HG03354 (cell line): ENCODE measurements around the gene DENND1B.

Experiments used
- ATAC-seq: cut with Tn5 transposase; IDR thresholded peaks from one replicate; pipeline ENCODE4 v1.9.1; 2021; ENCODE audit warnings: mild to moderate bottlenecking; ENCODE audit not compliant: unreplicated experiment, poor library complexity, severe bottlenecking

DENND1B gene

GRCh38 chr1:197775282-197776262 lies at the start of gene DENND1B:
Gene DENND1B, minus strand, starts transcription at chr1:197775480. Its CDS starts 325 bp downstream, at chr1:197775155.
- ATAC-seq = peak; percentile 73

GRCh38 chr1:197814306-197814705 lies 39.0 kb upstream of the DENND1B start:
- no peak for ATAC-seq

GRCh38 chr1:197813741-197814140 lies 38.5 kb upstream of the DENND1B start:
- ATAC-seq = no peak

GRCh38 chr1:197811769-197812168 lies 36.5 kb upstream of the DENND1B start:
- ATAC-seq = no peak

GRCh38 chr1:197810812-197811211 lies 35.5 kb upstream of the DENND1B start:
- ATAC-seq = no peak

- ATAC-seq = no peak
Observed at GRCh38 chr1:197808880-197809279, 33.6 kb upstream of the DENND1B start.

GRCh38 chr1:197807739-197808453 lies 32.6 kb upstream of the DENND1B start:
- ATAC-seq = no peak

GRCh38 chr1:197807216-197807615 lies 31.9 kb upstream of the DENND1B start:
- no peak for ATAC-seq

- ATAC-seq = no peak
Observed at GRCh38 chr1:197806718-197807117, 31.4 kb upstream of the DENND1B start.

GRCh38 chr1:197801684-197802083 lies 26.4 kb upstream of the DENND1B start:
- ATAC-seq = no peak

- ATAC-seq = no peak
Observed at GRCh38 chr1:197801111-197801482, 25.8 kb upstream of the DENND1B start.

- no peak for ATAC-seq
Observed at GRCh38 chr1:197800379-197801110, 25.3 kb upstream of the DENND1B start.

- no peak for ATAC-seq
Observed at GRCh38 chr1:197799271-197799670, 24.0 kb upstream of the DENND1B start.

- no peak for ATAC-seq
Observed at GRCh38 chr1:197798492-197798891, 23.2 kb upstream of the DENND1B start.

- ATAC-seq = no peak
Observed at GRCh38 chr1:197797010-197797409, 21.7 kb upstream of the DENND1B start.

- ATAC-seq = no peak
Observed at GRCh38 chr1:197788741-197789739, 13.8 kb upstream of the DENND1B start.

GRCh38 chr1:197787623-197788536 lies 12.6 kb upstream of the DENND1B start:
- no peak for ATAC-seq

GRCh38 chr1:197787056-197787455 lies 11.8 kb upstream of the DENND1B start:
- ATAC-seq = no peak
